ENCODE results near the gene TCEA2.

DNA sequence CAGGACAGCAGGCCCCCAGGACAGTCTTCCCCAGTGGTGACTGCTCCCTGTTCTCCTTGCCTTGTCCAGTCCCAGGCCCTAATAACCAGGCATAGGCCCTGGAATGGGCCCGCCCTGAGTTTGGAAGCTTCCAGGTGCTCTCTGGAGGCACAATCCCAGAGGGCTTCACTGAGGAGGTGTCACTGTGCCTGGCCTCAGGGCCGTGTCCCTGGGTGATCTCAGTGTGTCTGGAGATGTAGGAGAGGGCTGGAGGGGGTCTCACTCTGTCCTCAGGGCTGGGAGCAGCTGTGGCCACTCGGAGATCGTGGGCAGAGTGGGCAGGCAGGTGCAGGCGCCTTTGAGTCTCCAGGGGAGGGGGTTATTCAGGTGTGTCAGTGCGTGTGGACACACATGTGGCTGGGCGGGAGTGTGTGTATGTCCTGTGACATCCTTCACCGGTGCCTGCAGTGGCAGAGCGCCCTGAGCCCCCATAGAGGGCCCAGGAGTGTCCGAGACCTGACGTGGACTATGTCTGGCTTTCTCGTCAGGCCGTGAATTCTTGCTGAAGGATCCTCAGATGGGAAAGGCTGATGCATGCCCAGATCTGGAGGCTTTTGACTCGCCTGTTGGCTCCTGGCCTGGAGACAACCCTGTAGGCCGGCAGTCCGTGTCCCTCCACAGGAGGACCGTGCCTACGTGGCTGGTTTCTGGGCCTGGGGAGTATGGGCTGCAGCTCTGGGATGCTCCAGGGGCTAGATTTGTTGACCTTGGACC, 49.9 kb downstream of the TCEA2 start:
- TF ChIP-seq, protein P1, sequence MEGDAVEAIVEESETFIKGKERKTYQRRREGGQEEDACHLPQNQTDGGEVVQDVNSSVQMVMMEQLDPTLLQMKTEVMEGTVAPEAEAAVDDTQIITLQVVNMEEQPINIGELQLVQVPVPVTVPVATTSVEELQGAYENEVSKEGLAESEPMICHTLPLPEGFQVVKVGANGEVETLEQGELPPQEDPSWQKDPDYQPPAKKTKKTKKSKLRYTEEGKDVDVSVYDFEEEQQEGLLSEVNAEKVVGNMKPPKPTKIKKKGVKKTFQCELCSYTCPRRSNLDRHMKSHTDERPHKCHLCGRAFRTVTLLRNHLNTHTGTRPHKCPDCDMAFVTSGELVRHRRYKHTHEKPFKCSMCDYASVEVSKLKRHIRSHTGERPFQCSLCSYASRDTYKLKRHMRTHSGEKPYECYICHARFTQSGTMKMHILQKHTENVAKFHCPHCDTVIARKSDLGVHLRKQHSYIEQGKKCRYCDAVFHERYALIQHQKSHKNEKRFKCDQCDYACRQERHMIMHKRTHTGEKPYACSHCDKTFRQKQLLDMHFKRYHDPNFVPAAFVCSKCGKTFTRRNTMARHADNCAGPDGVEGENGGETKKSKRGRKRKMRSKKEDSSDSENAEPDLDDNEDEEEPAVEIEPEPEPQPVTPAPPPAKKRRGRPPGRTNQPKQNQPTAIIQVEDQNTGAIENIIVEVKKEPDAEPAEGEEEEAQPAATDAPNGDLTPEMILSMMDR (IDR thresholded peaks at IDR 0.05), result no peak
- no peak for TF ChIP-seq POLR2A (IDR thresholded peaks at IDR 0.05)
